ENCODE results near the gene LMO3.

- TF ChIP-seq CTCF (IDR thresholded peaks at IDR 0.05; ENCODE audit: control extremely low read depth in 1 of 3, insufficient read depth in 1 of 3, low read depth in 1 of 3, low read length in 3 of 3), result no peak
- TF ChIP-seq POLR2A (IDR thresholded peaks at IDR 0.05; ENCODE audit: control extremely low read depth in 1 of 2, low read depth in 2 of 2, low read length in 2 of 2), result no peak
- TF ChIP-seq RNF2 (IDR thresholded peaks at IDR 0.05; ENCODE audit: borderline replicate concordance, low read depth, low read length, missing control alignments, poor library complexity, severe bottlenecking), result no peak
- TF ChIP-seq RAD21 (IDR thresholded peaks at IDR 0.05 in 1 of 2, conservative IDR thresholded peaks at IDR 0.05 in 1 of 2; ENCODE audit: low read depth in 2 of 2, low read length in 2 of 2), result no peak
- TF ChIP-seq GTF2F1 (IDR thresholded peaks at IDR 0.05; ENCODE audit: borderline replicate concordance, low read depth, low read length), result no peak
- no peak for TF ChIP-seq POLR2AphosphoS5 (IDR thresholded peaks at IDR 0.05; ENCODE audit: low read depth, low read length)
Measured at GRCh38 chr12:16605642-16606116, 283 bp downstream of the LMO3 start.

Measured in H1 (cell line).